SIG-M5 treated with dmso at 0.1 percent for 504 hours (cell line): ENCODE measurements around the gene NABP1.

Source experiments
- DNase-seq: peaks from one replicate; lab custom pipeline; 2025; ENCODE audit not compliant: unreplicated experiment; lab: John Stamatoyannopoulos, UW

Gene NABP1

DNA sequence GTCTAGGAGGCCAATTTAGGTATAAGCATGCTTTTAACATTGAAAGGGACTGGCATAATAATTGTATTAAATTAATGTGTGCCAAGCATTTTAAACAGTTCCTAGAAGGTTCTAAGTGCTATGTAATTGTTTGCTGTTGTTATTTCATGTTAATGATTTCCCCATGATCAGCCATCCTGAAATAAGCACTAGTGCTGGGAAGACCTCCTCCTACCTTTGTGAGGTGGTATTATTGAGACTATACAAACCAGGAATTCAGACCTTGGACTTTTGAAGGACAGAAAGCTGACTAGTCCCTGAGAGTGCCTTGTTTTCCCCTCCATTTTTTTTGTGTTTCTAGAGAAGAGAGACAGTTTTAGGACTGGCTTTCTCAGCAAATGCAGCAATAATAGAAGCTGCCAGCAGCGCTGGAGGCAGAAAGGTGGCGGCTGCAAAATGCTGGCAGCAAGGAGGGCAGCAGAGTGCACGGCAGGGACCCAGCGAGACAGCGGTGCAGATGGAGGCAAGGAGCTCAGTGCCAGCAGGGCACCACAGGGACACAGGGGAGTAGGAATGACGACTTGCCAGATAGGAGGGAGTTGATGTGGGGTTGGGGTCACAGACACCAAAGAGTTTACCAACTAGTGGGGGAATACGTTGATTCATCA, 25.3 kb downstream of the NABP1 start:
- no peak for DNase-seq

DNA sequence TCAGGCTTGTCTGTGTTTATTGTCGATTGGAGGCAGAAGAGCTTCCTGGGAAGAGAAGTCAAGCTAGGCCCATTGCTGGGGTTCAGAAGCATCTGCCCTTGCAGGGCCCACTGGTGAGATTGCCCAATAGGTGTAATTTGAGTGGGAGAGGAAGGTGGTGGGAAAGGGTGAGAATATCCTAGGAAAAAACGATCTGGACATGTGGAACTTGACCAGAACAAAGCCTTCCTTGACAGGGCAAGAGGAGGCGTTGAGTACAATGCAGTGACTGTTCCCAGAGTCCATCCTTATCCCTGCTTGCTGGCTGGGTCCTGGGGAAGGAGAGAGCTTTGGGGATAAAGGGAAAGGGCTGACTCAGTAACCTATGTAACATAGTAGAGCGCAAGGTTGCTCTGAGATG, 27.1 kb downstream of the NABP1 start:
- no peak for DNase-seq

DNA sequence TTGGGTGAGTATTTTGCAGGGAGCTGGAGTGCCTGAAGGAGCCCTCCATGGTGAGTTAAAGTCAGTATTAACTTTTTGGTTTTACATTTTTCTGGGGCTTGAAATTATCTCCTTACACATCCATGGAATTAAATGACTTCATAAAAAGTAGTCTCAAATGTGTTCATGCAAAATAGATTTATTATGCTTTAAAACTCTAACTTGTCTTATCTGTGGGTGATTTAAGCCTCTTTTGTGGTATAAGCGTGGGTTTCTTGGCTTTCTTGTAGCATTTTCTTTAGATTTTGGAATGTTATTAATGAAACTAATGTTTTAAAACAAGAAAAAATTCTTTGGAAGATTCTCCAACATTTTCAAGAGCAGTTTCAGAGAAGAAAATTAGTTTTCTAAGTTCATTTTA, 27.8 kb downstream of the NABP1 start:
- DNase-seq, result no peak

DNA sequence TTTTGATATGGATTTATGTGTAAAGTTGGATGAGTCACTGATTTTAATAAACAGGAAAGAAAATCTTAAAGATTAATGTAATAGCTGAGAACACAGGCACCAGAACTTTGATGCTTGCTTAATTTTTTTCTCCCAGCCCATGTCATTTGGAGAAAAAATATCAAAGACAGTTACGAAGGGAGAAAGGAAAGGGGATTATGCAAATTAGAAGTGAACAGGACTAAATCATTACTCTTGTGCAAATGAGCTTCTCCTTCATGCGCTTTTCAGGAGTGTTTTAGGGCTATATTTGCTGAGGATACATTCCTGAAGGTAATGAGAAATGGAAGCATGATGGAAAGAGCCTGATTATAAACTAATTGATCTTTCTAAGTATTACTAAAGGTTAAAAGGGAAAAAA, 28.9 kb downstream of the NABP1 start:
- DNase-seq, result no peak

DNA sequence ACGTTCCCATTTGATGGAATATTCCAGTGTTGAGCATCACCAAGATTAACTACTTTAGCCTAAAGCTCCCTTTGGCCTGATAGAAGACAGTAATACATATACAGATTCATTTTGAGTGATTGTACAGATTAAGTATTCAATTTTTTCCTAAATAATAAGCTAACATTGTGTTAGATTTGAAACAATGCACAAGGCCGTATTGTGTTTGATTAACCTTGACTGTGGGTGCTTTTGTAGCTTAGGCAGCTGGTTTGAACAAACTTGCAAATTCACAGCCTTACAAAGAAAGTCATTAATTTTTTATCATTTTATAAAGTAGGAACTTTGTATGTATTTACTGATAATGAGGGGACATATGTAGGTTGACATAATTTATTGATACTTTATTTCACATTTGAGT, 29.6 kb downstream of the NABP1 start:
- no peak for DNase-seq

DNA sequence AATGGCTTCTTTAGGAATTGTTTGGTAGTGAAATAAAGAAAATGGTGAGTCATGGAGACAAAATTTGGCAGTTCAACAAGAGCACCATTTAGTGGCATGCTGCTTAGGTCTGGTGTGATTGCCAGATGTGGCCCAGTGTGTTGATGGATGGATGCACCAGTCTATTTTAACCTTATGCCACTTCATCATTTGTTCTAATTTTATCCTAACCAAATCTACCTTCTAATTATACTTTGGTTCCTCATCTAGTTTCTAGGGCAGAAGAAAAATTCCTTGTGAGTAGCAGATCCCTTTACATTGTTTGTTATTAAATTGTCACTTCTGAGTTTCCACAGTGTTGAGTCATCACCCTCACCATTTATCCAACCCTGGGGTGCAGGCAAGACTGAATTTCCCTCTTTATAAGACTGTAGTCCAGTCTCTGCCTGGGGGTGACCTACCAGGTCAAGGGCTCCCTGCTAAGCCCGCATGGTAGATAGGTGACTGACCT, 32.5 kb downstream of the NABP1 start:
- no peak for DNase-seq

DNA sequence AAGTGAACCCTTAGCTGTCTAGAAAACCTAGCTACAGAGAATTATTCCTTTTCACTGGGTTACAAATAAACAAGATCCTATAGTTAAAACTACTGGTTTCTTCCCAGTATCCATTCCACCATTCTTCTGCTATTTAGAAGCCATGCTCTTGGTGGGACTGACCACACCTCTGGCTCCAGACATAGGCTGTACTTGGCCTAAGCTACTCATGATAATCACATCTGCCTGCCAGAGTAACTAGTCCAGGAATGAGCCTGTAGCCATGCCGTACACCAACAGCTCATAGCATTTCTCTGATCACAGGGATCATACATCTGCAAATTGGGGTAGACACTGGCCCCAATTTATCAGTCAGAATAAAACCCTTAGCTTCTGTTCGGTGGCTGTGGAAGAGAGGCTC, 33.7 kb downstream of the NABP1 start:
- DNase-seq, result no peak

DNA sequence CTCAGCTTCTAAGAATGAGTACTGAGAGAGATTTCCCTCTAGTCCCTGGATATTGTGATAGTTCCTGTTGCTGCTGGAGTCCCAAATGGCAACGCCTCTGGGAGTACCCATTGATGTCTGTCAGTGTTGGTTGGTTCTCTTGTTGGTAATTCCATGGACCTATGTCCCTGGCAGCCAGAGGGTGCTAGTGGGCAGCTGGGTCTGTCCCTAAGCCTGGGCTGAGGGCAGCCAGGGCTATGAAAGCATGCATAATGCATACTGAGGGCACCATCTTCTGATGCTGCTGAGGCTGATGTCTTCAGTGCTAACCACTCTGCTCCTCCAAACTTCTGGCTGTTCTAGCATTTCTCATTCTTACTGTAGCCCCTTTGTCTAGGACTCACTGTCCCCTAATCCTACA, 35.9 kb downstream of the NABP1 start:
- DNase-seq, result no peak

DNA sequence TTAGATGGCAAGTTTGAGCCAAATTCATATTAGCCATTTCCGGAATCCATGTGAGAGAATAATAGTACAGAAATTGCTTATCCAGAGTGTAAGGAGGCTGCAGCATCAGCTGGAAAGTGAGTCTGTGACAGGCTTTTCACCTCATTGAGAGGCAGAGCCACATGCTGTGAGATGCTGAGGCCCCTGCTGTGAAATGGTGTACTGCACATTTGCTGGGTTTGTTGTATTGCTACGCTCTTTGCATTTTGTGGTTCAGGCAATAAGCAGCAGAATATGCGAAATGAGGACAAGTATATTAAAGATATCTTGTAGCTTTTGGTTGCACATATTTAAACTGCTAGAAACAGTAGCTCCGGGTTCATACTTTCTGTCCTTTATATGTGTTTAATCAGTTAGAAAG, 37.0 kb downstream of the NABP1 start:
- no peak for DNase-seq

DNA sequence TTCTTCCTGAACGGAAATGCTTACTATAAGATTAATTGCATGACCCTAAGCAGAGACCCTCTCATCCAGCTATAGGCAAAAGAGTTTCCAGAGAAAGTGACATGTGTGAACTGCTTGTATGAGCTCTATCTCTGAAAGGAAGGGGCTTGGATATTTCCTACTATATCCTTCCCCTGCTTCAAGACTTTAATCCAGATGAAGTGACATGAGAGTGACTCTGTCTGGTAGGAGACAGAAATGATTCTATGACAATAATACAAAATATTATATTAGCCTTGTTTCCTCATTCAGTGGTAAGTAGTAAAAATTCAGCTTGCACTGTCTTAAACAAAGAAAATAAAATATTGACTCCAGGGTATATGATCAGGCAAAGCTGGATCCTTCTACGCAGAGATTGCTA, 37.5 kb downstream of the NABP1 start:
- DNase-seq, result no peak

DNA sequence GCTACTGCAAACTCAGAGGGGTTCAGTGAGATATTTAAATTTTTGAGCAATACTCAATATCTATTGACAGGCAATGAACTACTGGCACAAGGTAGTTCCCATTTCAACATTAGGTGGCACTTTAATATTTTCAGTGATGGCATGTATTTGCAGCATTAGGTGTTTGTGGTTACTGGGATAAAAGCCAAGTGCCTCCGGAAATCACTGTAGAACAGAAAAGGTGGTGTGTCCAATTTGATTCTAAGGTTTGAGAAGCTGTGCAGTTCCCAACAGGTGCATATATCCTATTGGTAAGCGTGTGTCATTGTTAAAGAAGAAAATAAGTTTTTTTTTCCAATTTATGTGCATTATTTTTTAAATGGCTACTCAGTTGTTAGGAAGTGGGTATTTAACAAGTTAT, 41.3 kb downstream of the NABP1 start:
- DNase-seq, result no peak

DNA sequence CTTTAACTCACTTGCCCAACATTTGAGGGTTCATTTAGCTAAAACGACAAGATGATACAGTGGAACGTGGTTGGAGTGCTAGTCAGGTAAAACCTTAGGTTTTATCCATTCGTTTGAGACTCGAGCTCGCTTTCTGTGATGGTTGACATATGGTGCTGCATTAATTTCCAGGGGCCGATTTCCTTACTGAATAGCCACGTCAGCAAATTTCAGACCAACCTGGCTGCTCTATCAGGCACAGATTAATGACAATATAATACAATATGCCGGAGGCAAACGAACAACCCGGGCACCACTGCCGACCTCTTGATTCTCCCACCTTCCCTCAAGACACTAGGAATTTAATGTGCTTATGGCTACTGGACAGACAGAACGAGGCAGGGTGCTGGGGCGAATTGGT, 42.0 kb downstream of the NABP1 start:
- no peak for DNase-seq

DNA sequence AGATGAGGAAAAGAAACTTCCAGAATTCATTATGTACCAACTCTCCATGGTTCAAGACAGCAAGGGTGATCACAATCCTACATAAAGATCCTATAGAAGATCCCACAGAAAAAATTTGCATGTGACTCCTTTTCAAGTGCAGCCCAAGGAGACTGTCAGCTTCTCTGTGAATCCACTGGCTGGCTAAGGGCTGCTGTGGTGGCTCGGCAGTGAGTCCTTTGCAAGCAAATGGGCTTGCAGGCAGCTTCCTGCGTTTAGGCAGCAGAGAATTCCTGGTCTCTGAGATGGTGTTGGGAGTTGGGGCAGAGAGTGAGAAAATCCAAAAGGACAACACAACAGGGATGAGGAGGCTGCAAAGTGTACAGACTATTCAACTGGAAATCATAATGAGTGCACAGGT, 43.4 kb downstream of the NABP1 start:
- no peak for DNase-seq

DNA sequence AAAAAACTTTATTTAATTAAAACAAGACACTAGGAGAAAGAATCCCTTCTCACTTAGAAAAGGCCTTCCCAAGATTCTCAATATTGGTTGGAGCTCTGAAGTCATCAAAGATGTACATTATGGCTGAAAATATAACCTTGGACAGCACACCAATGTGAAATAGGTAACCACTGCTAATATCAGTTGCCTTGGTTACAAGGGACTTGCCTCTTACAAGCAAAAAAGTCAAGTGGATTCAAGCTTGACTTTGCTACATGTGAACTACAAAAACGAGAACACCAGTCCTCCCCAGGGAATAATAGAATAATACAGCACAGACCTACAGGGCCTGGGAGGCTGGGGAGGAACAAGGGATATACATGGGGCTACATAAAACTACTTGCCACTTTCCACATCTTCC, 46.1 kb downstream of the NABP1 start:
- no peak for DNase-seq

DNA sequence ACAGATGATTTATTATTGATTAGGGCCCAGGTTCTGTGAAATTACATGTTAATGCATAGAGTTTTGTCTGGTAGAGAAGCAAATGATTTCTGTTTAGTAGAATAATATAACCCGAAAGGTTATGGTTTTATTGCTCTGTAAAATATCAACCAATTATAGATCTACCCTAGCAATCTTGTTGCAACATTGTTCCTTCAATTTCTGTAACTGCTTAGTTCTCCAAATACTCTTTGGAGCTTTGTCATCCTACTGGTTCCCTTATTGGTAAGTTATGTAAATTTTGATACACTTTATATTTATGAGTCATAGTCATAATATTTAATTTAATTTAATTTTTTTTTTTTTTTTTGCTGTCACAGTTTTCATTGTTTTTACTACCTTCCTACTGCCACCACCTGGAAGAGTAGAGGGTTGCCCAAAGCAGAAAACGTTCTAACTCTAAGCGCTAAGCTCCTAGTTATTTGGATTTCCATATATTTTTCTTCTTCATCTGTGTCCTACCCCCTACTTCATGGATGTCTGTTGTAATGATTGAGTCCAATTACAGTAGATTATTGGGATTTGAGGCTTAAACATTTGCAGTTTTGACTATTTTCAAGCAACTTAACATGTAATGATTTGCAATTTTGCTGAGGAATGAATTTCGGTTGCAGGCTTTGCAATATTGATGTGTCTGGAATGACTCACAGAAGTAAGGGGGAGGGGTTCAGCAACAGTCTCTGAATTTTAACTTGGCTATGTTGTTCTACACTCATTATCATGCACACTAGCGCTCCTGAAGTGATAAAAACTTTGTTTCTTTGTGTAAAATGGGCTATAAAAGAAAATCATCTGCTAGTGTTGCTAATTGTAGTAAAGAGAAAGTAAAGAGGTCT, 51.1 kb downstream of the NABP1 start:
- DNase-seq, result peak; percentile 18

DNA sequence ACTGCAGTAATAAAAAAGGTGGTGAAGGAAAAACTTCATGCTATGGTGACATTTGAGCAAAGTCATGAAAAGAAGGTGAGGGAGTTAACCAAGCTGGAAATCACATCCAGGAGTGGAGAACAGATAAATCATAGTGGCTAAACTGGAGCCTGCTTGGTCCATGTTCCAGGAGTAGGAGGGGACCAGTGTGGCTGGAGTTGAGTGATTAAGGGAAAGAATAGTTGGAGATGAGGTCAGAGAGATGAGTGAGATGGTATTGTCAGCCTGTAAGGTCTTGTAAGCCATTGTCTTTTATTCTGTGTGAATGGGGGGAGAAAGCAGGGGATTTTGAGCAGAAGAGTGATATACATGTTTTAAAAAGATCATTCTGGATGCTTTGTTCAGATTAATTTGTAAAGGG, 52.3 kb downstream of the NABP1 start:
- no peak for DNase-seq
